ENCODE measurements around the gene HLA-DOA. TPM values are rescaled to one million over a fixed set of nuclear protein-coding genes. Genes with fewer than 3 reads are reported as not detected.

Gene HLA-DOA
- total RNA-seq, 1 donor from 2014 or later: 6.1 TPM

GRCh38 chr6:33050014-33050810 lies 40.8 kb upstream of the HLA-DOA start:
- Mint-ChIP-seq H3K9me3 (peaks cover 20% of the 10 kb centered on the region), H3K27me3 (ENCODE audit: low read depth) (peaks cover 51% of the 10 kb centered on the region), H3K27ac (no peak overlapping the region), H3K36me3 (no peaks in the 10 kb centered on the region), H3K4me1 (no peaks in the 10 kb centered on the region), H3K4me3 (no peak overlapping the region)
- TF ChIP-seq CTCF (IDR thresholded peaks at IDR 0.05; ENCODE audit: unreplicated experiment): no peak
- no peak for DNase-seq (ENCODE audit: low spot score in 2 of 2, unreplicated experiment in 2 of 2)

- Mint-ChIP-seq H3K27me3 (ENCODE audit: low read depth) (peaks cover 54% of the 10 kb centered on the region), H3K36me3 (no peaks in the 10 kb centered on the region), H3K27ac (no peak overlapping the region), H3K9me3 (peaks cover 19% of the 10 kb centered on the region), H3K4me3 (no peak overlapping the region), H3K4me1 (no peaks in the 10 kb centered on the region)
- no peak for TF ChIP-seq CTCF (IDR thresholded peaks at IDR 0.05; ENCODE audit: unreplicated experiment)
- DNase-seq (ENCODE audit: low spot score in 2 of 2, unreplicated experiment in 2 of 2): no peak
Measured at GRCh38 chr6:33049323-33050013, 40.1 kb upstream of the HLA-DOA start.

- H3K4me3 Mint-ChIP-seq: no peak overlapping the region
- no peaks in the 10 kb centered on the region for H3K4me1 Mint-ChIP-seq
- H3K27ac Mint-ChIP-seq: no peak overlapping the region
- TF ChIP-seq CTCF (IDR thresholded peaks at IDR 0.05; ENCODE audit: unreplicated experiment): no peak
- no peaks in the 10 kb centered on the region for H3K36me3 Mint-ChIP-seq
- peaks cover 72% of the 10 kb centered on the region for H3K27me3 Mint-ChIP-seq (ENCODE audit: low read depth)
- no peak for DNase-seq (ENCODE audit: low spot score in 2 of 2, unreplicated experiment in 2 of 2)
- peaks cover 21% of the 10 kb centered on the region for H3K9me3 Mint-ChIP-seq
Measured at GRCh38 chr6:33040157-33040556, 30.8 kb upstream of the HLA-DOA start.

DNA sequence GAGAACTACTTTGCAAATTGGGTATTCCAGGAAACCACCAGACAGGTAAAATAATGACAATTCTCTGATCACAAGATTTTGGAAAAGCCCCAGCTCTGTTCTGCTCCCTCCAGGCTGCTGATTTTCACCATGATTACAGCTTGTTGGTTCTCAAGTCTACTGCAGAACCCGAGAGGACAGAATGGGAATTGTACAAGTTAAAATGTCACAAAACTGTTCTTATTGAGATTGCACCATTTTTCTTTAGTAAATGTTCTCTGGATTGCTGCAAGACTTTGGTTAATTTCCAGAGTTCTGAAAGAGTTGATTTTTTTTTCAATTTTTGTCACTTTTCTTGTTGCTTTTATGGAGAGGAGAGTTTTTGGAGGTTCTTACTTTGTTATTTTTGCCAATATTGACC lies 27.1 kb upstream of the HLA-DOA start:
- no peak for TF ChIP-seq CTCF (IDR thresholded peaks at IDR 0.05; ENCODE audit: unreplicated experiment)
- H3K9me3 Mint-ChIP-seq: peaks cover 17% of the 10 kb centered on the region
- H3K4me3 Mint-ChIP-seq: no peak overlapping the region
- no peak for DNase-seq (ENCODE audit: low spot score in 2 of 2, unreplicated experiment in 2 of 2)
- no peaks in the 10 kb centered on the region for H3K4me1 Mint-ChIP-seq
- H3K36me3 Mint-ChIP-seq: no peaks in the 10 kb centered on the region
- H3K27ac Mint-ChIP-seq: no peak overlapping the region
- H3K27me3 Mint-ChIP-seq (ENCODE audit: low read depth): peaks cover 78% of the 10 kb centered on the region

GRCh38 chr6:33034554-33034953 lies 25.2 kb upstream of the HLA-DOA start:
- no peak for DNase-seq (ENCODE audit: low spot score in 2 of 2, unreplicated experiment in 2 of 2)
- Mint-ChIP-seq H3K27me3 (ENCODE audit: low read depth) (peaks cover 82% of the 10 kb centered on the region), H3K36me3 (no peaks in the 10 kb centered on the region), H3K4me3 (no peak overlapping the region), H3K27ac (no peak overlapping the region), H3K9me3 (peaks cover 17% of the 10 kb centered on the region), H3K4me1 (peaks cover under 1% of the 10 kb centered on the region)
- no peak for TF ChIP-seq CTCF (IDR thresholded peaks at IDR 0.05; ENCODE audit: unreplicated experiment)

Measured in mesothelial cell of epicardium (in vitro differentiated cells).